Suprapubic skin (tissue), 4 donors: ENCODE measurements around the gene SEMA3A.

ENCODE experiments used
- EP300 ChIP-seq: sonication (generic); formaldehyde crosslinking; IDR thresholded peaks from one replicate; pipeline ENCODE4 v1.6.1; 2017; ENCODE audit warnings: antibody characterized with exemption
- POLR2A ChIP-seq, 2 donors: fragments of 450-650 bp; IDR thresholded peaks; one replicate each; pipeline ENCODE4 v1.6.1; 2017; ENCODE audit warnings: antibody characterized with exemption in 2 of 2, mild to moderate bottlenecking in 2 of 2, moderate library complexity in 2 of 2
- POLR2AphosphoS5 ChIP-seq, 3 donors: sonication (generic); formaldehyde crosslinking; IDR thresholded peaks; one replicate each; pipeline ENCODE4 v1.6.1; 2017; ENCODE audit warnings: antibody characterized with exemption in 3 of 3
- TF ChIP-seq, protein P1 (sequence below), 2 donors: fragments of 200-600 bp in 1 of 2; fragments of 450-650 bp in 1 of 2; sonication (generic) in 1 of 2; IDR thresholded peaks; one replicate each; pipeline ENCODE4 v1.5.1; 2016 to 2019; ENCODE audit warnings: antibody characterized with exemption in 2 of 2, mild to moderate bottlenecking in 1 of 2, moderate library complexity in 1 of 2

GRCh38 chr7:84204655-84205054, 10.1 kb upstream of the SEMA3A start:
- TF ChIP-seq EP300 (no peak), POLR2A (IDR thresholded peaks at IDR 0.05) (no peak), POLR2AphosphoS5 (IDR thresholded peaks at IDR 0.05) (no peak)
- TF ChIP-seq, protein P1, sequence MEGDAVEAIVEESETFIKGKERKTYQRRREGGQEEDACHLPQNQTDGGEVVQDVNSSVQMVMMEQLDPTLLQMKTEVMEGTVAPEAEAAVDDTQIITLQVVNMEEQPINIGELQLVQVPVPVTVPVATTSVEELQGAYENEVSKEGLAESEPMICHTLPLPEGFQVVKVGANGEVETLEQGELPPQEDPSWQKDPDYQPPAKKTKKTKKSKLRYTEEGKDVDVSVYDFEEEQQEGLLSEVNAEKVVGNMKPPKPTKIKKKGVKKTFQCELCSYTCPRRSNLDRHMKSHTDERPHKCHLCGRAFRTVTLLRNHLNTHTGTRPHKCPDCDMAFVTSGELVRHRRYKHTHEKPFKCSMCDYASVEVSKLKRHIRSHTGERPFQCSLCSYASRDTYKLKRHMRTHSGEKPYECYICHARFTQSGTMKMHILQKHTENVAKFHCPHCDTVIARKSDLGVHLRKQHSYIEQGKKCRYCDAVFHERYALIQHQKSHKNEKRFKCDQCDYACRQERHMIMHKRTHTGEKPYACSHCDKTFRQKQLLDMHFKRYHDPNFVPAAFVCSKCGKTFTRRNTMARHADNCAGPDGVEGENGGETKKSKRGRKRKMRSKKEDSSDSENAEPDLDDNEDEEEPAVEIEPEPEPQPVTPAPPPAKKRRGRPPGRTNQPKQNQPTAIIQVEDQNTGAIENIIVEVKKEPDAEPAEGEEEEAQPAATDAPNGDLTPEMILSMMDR (IDR thresholded peaks at IDR 0.05): no peak
